Esophagus squamous epithelium (tissue), 4 donors: Measurements from ENCODE around the gene ADGRV1.

ENCODE experiments used
- POLR2A ChIP-seq, 4 donors: fragments of 450-650 bp; IDR thresholded peaks; one replicate each; pipeline ENCODE4 v1.6.1; 2017; ENCODE audit warnings: antibody characterized with exemption in 4 of 4, mild to moderate bottlenecking in 4 of 4, moderate library complexity in 3 of 4
- TF ChIP-seq, protein P1 (sequence below), 6 experiments: fragments of 450-650 bp in 4 of 6; fragments of 200-600 bp in 2 of 6; sonication (generic) in 2 of 6; IDR thresholded peaks; one replicate each; pipeline ENCODE4 v1.5.1; 2016 to 2019; ENCODE audit warnings: antibody characterized with exemption in 6 of 6, mild to moderate bottlenecking in 4 of 6, moderate library complexity in 4 of 6

DNA sequence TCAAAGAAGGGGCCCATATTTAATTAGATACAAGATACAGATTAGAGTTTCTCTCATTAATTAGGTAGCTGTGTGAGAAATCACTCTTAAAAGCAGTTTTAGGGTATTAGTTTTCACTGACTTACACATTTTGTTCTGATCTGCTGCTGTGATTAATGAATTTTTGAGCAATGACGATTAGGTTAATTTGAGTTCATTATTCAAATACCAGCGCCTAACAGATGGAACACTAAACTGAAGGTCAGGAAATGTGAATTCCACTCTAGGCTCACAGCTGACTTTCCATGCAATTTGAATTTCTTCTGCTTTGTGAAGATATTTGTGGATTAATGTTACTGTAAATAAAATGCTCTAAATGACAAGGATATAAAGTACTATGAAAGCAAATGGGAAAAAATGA, 380.6 kb downstream of the ADGRV1 start:
- TF ChIP-seq, protein P1, sequence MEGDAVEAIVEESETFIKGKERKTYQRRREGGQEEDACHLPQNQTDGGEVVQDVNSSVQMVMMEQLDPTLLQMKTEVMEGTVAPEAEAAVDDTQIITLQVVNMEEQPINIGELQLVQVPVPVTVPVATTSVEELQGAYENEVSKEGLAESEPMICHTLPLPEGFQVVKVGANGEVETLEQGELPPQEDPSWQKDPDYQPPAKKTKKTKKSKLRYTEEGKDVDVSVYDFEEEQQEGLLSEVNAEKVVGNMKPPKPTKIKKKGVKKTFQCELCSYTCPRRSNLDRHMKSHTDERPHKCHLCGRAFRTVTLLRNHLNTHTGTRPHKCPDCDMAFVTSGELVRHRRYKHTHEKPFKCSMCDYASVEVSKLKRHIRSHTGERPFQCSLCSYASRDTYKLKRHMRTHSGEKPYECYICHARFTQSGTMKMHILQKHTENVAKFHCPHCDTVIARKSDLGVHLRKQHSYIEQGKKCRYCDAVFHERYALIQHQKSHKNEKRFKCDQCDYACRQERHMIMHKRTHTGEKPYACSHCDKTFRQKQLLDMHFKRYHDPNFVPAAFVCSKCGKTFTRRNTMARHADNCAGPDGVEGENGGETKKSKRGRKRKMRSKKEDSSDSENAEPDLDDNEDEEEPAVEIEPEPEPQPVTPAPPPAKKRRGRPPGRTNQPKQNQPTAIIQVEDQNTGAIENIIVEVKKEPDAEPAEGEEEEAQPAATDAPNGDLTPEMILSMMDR (IDR thresholded peaks at IDR 0.05): no peak
- TF ChIP-seq POLR2A (IDR thresholded peaks at IDR 0.05): no peak
